ENCODE measurements around the gene DYRK1A. TPM values are rescaled to one million over a fixed set of nuclear protein-coding genes. Genes with fewer than 3 reads are reported as not detected.

The DYRK1A gene
- polyA plus RNA-seq, 4 donors: 58.0 to 75.5 (median 70.0) TPM

DNA sequence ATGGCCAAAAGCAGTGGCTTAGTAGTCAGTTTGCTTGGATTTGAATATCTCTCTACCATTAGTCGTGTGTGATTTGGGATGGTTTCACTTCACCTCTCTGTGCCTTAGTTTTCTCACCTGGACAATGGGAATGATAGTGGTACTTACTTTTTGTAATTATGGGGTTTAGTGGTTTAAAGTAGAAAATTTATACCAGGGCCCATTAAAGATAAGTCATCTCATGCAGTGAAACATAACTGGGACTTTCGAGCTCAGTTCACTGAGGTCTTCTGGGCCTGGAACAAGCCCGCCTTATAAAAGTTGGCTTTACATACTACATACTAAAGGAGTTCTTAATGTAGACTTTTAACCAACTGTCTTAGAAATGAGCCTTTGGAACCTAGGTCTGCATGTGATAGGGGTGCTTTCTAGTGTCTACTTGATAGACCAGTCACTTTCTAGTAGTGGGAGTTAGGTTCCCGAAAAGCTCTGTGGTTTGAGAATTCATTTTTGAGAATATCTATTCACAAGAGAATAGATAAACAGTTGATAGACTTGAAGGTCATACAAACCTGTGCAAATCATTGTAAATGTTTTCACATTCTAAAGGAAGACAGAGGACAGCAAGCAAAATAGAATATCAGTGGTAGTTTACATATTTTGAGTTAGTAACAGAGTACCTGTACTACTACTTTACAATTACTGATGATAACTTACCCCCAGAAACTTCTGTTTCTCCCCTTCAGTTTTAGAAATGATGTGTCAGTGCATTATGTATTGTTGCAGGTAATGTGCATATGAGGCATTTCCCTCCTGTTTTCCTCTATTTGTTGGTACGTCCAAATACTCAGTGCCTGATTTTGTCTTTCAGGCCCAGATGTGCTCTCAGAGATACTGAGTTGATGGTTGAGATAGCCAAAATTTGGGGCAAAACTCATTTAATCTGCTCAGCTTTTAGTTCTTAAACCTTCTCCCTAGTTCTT lies 48.0 kb downstream of the DYRK1A start:
- DNase-seq (ENCODE audit: low read depth in 4 of 4, low spot score in 3 of 4): no peak

DNA sequence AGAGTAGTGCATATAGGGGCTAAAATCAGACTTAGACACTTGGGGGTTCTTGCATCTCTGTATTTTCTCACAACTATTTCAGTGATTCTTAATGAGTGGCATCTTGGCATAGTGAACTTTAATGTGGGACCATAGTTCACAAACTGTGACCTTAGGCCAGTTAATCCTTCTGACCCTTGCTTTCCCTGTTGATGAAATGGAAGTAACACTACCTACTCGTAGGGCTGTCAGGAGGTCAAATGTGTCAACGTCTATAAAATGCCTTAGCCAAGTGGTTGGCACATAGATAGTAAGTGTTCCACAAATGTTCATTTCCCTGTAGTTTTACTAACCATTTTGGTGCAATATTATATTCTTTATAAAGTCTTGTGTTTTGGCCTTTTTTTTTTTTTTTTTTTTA lies 49.4 kb downstream of the DYRK1A start:
- DNase-seq (ENCODE audit: low read depth in 4 of 4, low spot score in 3 of 4): no peak

DNA sequence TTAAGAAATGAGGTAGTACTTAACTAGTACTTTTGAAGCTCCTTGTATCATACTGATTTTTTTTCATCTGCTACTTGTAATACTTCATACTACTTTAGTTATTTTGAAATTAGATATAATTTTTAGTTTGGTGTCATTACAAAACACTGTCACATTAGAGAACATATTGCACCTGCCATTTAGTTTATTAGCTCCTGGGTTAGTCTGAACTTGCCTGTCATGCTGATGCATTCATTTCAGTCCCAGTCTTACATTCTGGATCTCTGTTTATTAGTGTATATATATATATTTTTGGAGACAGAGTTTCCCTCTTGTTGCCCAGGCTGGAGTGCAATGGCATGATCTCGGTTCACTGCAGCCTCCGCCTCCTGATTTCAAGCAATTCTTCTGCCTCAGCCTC lies 50.3 kb downstream of the DYRK1A start:
- no peak for DNase-seq (ENCODE audit: low read depth in 4 of 4, low spot score in 3 of 4)

DNA sequence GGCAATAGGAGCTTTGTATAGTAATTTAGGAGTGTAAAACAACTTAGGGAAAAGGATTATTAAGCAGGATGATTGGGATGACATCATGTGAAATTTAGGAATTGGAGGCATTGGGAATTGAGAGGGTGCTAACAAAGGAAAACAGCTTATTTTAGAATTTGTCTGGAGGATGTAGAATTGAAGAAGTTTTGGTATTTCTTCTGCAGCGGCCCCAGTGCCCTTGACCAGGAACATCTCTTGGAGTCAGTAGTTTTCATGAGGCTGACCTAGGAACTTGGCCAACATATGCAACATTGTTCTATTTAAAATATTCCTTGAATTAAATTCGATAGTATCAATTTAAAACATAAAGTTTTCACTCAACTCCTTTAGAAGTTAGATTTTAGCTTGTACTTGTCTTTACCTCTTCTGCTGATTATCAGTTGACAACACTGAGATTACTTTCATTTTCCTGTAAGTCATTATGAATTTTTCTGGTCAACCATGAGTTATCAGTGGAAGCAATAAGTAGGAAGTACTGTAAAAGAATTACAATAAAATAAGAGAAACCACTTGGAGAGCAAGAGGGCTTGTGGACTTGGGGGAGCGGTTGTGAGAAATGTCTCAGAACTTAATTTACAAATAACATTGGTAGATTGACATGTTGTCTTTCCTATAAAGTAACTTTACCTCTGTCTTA lies 52.8 kb downstream of the DYRK1A start:
- no peak for DNase-seq (ENCODE audit: low read depth in 4 of 4, low spot score in 3 of 4)

DNA sequence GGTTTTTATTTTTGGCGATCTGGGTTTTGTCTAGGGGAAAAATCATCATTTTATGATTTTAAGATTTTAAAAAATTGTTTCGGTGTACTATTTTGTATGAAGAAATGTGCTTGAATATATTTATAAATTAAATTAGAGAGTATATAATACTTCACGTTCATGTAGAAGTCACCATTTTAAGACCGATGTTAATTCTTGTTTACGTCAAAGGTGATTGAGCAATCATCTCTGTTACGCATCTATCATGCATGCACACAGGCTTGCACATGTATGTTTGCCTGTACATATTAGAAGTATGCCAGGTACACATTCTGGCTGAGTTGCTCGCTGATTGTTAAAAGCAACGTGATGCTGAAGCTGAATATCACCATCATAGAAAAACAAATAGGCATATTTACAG lies 54.7 kb downstream of the DYRK1A start:
- DNase-seq (ENCODE audit: low read depth in 4 of 4, low spot score in 3 of 4): no peak

DNA sequence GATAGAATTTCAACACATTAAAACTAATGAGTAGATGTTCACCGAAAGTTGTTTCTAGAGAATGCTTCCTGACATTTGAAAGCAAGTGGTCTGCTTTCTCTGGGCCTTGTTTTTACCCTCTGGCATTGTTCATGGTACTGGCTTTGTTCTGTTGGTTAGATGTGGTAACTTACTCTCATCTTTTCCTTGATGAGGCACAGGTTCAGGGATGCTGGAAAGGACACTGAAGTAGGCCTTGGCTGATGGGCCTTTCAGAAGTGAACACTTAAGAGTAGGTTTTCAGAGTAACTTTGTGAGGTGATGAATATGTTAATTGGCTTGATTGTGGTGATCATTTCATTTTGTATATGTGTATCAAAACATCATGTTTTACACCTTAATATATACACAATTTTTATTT lies 55.8 kb downstream of the DYRK1A start:
- no peak for DNase-seq (ENCODE audit: low read depth in 4 of 4, low spot score in 3 of 4)

DNA sequence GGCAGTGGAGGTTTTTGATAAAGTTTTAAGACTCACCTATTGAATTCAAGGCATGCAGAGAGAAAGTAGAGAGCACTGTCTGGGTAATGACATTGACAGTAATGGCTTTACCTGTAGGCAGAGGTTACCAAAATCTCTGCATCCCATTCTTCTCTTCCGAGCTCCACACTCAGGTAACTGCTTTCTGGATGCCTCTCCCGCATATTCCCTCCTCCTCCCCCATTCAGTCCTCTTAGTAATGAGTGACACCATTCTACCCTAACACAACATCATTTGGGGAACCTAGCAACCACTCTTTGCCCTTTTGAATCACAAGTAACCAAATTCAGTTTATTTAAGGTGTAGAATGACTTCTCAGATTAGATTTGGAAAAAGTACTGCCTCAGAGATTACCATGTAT lies 56.5 kb downstream of the DYRK1A start:
- DNase-seq (ENCODE audit: low read depth in 4 of 4, low spot score in 3 of 4): no peak

DNA sequence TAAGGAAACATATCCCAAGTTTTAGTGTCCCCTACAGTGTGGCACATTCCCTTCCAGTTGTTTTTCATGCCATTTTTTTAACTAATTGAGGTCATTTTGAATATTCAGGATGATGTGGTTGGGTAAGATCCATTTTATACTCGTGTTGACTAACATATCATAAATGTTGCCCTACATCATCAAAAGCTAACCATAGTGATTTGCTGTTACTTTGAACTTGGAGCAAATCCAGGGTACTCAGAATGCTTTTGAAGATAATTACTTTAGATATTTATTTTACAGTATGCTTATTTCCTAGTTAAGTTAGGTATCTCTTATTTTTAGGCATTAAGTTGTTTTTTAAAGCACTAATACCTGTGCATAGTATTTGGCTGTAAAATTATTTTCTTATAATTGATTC lies 57.8 kb downstream of the DYRK1A start:
- no peak for DNase-seq (ENCODE audit: low read depth in 4 of 4, low spot score in 3 of 4)

DNA sequence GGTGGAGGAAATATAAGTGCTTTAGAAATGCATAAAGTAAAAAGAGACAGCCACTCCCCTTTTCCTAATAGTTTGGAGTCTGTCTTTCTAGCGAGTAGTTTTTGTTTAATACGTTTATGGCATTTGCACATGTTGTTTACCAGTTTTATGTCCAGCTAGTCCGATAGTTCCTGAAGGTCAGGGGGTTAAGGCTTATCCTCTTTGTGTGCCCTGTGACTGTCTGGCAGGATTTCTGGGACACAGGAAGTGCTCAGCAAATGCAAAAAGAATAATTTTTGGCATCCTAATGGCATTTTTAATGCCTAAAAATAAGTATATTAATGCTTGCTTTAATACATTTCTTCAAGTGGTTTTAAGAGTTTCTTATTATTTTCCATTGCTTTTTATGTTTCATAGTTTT lies 58.4 kb downstream of the DYRK1A start:
- no peak for DNase-seq (ENCODE audit: low read depth in 4 of 4, low spot score in 3 of 4)

DNA sequence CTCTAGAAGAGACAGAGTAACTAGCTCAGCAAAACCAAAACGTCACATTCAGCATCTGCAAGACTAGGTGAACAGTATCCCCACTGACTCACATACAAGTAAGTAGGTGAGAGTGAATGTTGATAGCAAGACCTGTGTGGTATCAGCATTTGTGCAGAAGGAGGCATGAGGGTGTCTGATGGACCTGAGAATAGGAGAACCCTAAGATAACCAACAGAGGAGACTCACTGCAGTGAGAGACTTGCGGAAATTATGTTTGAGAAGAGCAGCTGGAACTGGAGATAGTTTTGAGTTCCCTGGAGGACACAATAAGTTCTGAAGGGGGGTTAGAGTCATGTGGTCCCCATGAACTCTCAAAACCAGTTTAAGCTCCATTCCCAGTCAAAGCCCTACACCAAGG lies 59.1 kb downstream of the DYRK1A start:
- no peak for DNase-seq (ENCODE audit: low read depth in 4 of 4, low spot score in 3 of 4)

DNA sequence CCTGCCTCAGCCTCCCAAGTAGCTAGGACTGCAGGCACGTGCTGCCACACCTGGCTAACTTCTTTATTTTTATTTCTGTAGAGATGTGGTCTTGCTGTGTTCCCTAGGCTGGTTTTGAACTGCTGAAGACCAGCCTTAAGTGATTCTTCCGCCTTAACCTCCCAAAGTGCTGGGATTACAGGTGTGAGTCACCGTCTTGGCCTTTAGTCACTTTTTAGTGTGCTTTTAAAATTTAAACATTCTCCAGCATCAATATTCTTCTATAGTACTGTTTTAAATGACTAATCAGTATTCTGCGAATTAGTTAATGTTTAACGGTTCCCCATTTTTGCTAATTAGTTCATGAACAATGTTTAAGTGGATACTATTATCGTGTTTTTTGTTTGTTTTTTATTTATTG lies 60.6 kb downstream of the DYRK1A start:
- no peak for DNase-seq (ENCODE audit: low read depth in 4 of 4, low spot score in 3 of 4)

DNA sequence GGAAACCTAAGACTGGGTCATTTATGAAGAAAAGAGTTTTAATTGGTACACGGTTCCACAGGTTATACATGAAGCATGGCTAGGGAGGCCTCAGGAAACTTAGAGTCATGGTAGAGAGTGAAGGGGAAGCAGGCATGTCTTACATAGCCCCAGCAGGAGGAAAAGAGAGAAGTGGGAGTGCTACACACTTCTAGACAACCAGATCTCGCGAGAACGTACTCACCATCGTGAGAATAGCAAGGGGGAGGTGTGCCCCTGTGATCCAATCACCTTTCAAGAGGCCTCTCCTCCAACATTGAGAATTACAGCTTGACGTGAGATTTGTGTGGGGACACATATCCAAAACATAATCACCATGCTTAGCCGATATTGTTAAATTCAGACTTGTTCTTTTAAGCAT lies 62.8 kb downstream of the DYRK1A start:
- DNase-seq (ENCODE audit: low read depth in 4 of 4, low spot score in 3 of 4): no peak

DNA sequence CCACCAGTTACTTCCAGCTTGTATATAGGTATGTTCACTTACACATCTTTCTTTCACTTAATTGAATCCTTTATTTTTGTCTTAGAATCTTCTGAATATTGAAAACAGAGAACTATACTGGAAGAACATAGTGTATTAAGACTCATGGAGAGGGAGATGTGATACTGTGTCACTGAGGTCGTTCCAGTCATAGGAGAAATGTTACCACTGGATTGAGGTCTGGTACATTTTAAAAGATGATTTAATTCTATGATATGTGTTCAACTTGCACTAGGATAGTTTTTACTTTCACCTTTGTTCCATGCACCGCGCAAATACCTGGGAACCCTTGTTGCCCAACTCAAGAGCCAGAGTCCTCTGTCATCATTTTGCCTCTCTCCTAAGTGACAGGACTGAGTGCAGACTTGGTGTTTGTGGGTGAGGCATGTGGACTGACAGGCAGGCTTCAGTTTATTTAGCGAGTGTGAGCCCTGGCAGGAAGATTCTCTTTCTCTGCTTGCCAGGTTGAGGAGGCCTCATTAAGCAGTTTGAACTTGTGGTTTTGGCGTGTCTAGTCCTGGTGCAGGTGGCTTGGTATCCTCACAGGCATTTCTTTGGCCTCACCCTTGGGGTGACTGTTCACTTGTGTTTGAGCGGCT lies 63.7 kb downstream of the DYRK1A start:
- DNase-seq (ENCODE audit: low read depth in 4 of 4, low spot score in 3 of 4): no peak

DNA sequence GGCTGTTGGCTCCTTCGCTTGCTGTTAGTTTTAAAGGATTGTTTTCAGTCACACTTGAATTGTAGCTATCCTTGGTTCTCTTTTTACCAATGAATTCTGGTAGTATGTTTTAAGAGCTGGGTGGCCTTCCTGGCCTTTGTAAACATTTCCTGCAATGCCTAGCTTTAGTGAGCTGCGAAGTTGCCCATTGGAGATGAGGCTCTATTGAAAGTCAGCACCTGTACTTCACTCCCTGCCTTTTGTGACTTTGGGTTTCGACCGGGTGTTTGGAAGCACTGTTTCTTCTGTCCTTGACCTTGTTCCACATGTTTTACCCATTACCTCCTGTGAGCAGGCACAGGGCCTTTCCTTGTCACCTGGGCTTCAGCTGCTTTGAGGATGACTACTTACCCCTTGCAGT lies 64.7 kb downstream of the DYRK1A start:
- DNase-seq (ENCODE audit: low read depth in 4 of 4, low spot score in 3 of 4): no peak

DNA sequence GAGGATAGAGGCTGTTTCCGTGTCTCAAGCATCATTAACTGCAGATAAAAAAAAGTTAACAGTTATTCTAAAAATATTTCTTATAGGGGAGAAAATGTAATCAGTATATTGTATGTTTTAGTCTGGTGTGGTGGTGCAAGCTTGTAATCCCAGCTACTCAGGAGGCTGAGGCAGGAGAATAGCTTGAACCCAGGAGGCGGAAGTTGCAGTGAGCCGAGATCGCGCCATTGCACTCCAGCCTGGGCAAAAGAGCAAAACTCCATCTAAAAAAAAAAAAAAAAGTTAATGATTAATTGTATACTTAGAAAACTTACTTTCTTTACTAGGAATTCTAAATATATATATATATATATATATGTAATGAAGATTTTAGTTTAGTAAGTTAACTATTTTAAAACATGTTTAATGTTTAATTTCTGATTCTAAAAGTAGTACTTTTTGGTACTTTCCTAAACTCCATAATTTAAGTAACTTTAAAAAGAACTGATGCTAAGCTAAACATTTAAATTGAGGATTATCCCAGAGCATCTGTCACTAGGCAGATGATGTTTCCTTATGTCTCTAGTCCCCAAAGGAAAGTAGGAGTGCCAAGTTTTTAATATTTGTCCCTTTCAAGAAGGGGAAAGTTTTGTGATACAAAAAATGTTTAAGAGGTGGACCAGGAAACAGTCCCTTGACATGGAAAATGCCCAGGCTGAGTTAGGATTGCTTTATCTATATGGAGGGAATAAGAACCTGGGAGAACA lies 66.3 kb downstream of the DYRK1A start:
- DNase-seq (ENCODE audit: low read depth in 4 of 4, low spot score in 3 of 4): no peak

DNA sequence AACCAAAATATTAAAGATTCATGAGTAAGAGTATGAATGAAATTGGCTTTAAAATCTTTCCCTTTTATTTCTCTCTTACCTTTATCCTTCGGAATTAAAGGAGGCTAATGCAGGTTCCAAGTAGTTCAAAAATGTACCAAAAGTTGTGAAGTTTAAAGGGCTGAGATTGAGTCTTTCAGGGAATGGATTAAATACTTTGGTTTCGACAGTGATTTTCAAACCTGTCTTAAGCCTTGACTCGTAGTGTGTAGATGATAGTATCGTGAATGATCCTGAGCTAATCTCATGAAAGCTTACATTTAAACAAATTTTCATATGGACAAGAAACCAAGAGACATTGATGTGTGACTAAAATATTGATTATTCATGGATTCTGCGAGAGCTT lies 66.9 kb downstream of the DYRK1A start:
- no peak for DNase-seq (ENCODE audit: low read depth in 4 of 4, low spot score in 3 of 4)

DNA sequence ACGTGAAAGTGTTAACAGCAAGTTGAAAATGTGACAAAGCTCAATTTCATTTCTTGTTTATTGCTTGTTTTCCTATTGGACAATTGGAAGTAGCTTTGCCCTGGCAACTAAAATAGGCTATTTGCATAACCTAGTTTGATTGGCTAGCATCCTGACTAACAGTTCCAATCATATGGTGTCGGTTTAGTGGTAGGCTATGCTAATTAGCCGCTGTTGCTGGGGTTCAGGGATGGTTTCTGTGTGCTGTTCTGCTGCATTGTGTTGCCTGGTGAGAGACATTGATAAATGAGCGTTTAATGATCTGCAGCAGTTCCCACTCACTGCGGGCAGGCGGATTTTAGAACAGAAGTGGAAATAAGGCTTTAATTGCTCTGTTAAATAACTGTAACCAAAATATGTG lies 68.5 kb downstream of the DYRK1A start:
- peak; percentile 78 to 91 (median 82) for DNase-seq (ENCODE audit: low read depth in 4 of 4, low spot score in 3 of 4)

DNA sequence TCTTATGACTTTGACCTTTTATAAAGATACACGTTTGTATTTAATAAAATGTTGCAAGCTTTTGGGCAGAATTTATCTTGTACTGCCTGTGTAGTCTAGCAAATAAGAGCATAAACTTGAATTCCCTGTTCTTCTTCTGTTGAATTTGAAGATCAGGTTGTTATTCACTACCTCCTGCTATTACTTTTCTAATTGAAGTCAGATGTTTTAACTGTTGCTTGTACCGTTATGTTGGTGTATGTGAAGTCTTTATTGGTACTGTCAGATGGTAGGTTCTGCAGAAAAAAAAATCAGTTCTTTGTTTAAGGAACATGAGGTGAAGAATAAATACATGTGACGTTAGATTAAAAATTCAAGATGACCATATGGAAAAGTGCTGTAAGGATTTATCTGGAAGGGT lies 69.1 kb downstream of the DYRK1A start:
- DNase-seq (ENCODE audit: low read depth in 4 of 4, low spot score in 3 of 4): no peak

DNA sequence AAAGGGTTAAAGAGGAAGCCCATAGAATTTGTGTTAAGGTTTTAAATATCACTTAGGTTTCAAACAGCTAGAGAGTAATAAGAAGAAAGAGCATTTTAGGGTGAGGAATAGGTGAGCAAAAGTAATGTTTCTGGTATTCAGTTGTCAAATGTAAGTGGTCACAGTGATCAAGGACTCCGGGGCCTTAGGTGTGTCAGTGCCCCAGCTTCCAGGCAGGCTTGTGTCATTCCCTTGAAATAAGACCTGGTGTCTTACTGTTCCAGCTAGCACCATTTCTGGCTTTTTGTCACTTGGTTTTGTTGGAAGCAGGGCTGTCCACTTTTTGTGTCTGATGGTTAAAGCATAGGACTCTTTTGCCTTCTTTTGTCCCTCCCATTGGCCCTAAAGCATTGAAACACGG lies 69.6 kb downstream of the DYRK1A start:
- DNase-seq (ENCODE audit: low read depth in 4 of 4, low spot score in 3 of 4): no peak

DNA sequence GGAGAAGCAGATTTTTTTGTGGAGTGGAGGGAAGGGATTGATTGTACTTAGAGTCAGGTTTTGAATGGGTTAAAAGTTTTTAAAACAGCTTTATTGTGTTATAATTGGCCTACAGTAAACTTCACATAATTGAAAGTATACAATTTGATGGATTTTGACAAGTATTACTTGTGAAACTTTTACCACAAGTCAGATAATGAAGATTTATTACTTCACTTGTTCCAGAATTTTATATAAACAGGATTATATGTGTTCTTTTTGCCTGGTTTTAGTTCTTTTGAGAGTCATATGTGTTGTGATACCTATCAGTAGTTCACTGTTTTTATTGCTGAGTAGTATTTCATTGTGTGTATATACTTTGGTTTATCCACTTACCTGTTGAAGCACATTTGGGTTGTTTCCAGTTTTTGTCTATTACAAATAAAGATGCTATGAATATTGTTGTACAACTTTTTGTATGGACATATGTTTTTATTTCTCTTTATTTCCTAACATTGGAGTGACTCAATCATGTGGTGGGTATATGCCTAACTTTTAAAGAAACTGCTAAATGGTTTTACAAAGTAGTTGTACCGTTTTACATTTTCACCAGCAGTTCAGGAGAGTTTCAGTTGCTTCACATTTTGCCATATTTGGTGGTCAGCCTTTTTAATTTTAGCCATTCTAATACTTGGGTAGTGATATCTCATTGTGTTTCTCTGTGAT lies 71.0 kb downstream of the DYRK1A start:
- DNase-seq (ENCODE audit: low read depth in 4 of 4, low spot score in 3 of 4): no peak

All from left renal pelvis (tissue), 4 donors.